Measurements from ENCODE around the gene NFATC1. TPM values are rescaled to one million over a fixed set of nuclear protein-coding genes. Genes with fewer than 3 reads are reported as not detected.
A peak's percentile ranks its signal among the peaks of the same experiment; 100 is the strongest.

Gene NFATC1
- total and polyA plus RNA-seq, 3 experiments from 2014 or later: 36.7 to 46.7 (median 45.9) TPM

DNA sequence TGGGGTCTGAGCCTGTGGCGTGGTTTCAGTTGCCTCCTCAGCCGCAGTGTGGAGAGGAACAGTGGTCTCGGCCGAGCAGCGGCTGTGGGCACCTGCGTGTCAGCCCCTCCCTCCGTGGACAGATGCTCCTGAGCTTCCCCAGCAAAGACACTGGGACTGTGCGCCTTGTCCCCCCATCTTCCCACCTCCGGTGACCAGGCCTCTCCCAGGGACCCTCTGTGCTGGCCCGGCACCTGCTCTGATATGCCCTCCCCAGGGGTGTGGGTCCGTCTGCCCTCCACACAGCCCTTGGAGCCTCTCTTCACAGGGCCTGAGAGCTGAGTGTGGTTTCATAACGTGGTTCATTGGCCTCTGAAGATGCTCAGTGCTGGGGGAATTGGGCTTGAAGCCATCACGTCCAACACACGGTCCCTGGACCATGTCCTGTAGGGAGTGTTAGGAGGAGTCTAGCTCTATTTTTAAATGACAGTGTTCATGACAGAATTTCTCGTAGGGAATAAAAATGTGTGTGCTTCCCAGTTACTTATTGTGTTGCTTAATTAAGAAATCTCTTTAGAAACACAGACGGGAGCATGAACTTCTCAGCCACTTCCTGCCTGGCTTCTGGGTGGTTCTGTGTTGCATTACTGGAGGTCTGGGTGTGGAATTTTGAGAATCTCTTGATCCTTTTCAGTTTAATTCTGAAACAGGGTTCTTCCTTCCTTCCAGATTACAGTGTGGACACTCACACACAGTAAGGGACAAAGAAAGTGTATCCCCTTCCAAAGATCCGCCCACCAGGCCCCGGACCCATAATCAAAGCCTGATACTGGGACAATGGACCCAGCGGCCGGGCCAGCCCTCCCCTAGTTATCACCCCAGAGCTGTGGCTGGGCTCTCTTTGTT is 110.7 kb downstream of the NFATC1 start:
- Mint-ChIP-seq H3K27me3 (peaks cover 0 to 2% of the 10 kb centered on the region in 2 donors), H3K4me3 (peak overlapping the region in 3 of 7 donors; percentile 24 to 53 (median 27)), H3K27ac (peak overlapping the region; percentile 36 to 93 (median 80)), H3K4me1 (peaks cover 32 to 60% (median 46%) of the 10 kb centered on the region in 3 donors), H3K9me3 (no peaks in the 10 kb centered on the region), H3K36me3 (peaks cover 5 to 28% (median 6%) of the 10 kb centered on the region in 3 donors)
- CTCF ChIA-PET: interaction anchor here (1.0 kb wide), 1 partner anchor 13 kb away, joined by 3 read pairs; no protein-coding TSS in a partner anchor
- Histone ChIP-seq H3K27me3 (ENCODE audit: insufficient read depth, low read length, poor library complexity, severe bottlenecking) (no peaks in the 10 kb centered on the region), H3K36me3 (ENCODE audit: insufficient read depth, low read length) (no peaks in the 10 kb centered on the region), H3K9me3 (ENCODE audit: low read length) (no peaks in the 10 kb centered on the region), H3K4me1 (ENCODE audit: insufficient read depth, low read length) (peaks cover 40% of the 10 kb centered on the region), H3K4me3 (ENCODE audit: low read length) (no peak overlapping the region), H3K27ac (ENCODE audit: low read depth, low read length) (no peak overlapping the region)
- peak in 2 of 5 donors; percentile 41 to 45 for DNase-seq
- POLR2A ChIA-PET: interaction anchor here (1.0 to 1.4 kb wide), 2 partner anchors 100 to 105 kb away, joined by 3 to 4 read pairs; no protein-coding TSS in a partner anchor

DNA sequence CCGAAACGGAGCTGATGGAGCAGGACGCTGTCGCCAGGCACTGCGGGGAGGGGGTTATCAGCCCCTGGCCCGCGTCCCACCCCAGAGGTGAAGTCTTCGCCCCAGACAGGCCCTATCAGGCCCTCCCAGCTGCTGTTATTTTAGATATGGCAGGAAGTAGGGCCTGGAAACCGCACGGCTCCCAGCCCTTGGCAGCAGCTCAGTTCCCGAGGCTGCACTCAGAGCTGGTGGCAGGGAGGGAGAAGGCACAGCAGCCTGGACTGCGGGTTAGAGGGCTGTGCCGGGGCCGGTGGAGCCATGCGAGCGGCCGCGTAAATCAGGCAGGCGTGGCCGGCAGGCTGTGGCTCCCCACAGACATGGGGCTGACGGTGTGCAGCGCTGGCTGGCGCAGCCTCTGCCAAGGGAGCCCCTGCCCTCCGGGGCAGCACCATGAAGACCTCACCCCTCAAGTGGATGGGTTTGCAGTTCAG is 111.4 kb downstream of the NFATC1 start:
- peak overlapping the region; percentile 43 for H3K4me3 ChIP-seq (ENCODE audit: low read length)
- H3K4me1 Mint-ChIP-seq: peaks cover 31 to 59% (median 45%) of the 10 kb centered on the region in 3 donors
- H3K27me3 ChIP-seq (ENCODE audit: insufficient read depth, low read length, poor library complexity, severe bottlenecking): no peaks in the 10 kb centered on the region
- ChIA-PET CTCF (interaction anchor here (1.0 to 1.2 kb wide), 3 partner anchors 10 to 16 kb away, joined by 3 to 4 read pairs (median 4); no protein-coding TSS in a partner anchor), POLR2A (interaction anchor here (1.0 to 1.4 kb wide), 2 partner anchors 101 to 106 kb away, joined by 3 to 4 read pairs; no protein-coding TSS in a partner anchor)
- peaks cover 40% of the 10 kb centered on the region for H3K4me1 ChIP-seq (ENCODE audit: insufficient read depth, low read length)
- no peak overlapping the region for H3K27ac ChIP-seq (ENCODE audit: low read depth, low read length)
- peak overlapping the region in 1 of 7 donors; percentile 53 for H3K4me3 Mint-ChIP-seq
- no peaks in the 10 kb centered on the region for H3K9me3 ChIP-seq (ENCODE audit: low read length)
- no peaks in the 10 kb centered on the region for H3K36me3 ChIP-seq (ENCODE audit: insufficient read depth, low read length)
- H3K36me3 Mint-ChIP-seq: peaks cover 5 to 33% (median 6%) of the 10 kb centered on the region in 3 donors
- H3K27me3 Mint-ChIP-seq: peaks cover 0 to 2% of the 10 kb centered on the region in 2 donors
- no peaks in the 10 kb centered on the region for H3K9me3 Mint-ChIP-seq
- peak overlapping the region in 6 of 8 donors; percentile 36 to 91 (median 64) for H3K27ac Mint-ChIP-seq
- DNase-seq: peak in 2 of 5 donors; percentile 43 to 50

DNA sequence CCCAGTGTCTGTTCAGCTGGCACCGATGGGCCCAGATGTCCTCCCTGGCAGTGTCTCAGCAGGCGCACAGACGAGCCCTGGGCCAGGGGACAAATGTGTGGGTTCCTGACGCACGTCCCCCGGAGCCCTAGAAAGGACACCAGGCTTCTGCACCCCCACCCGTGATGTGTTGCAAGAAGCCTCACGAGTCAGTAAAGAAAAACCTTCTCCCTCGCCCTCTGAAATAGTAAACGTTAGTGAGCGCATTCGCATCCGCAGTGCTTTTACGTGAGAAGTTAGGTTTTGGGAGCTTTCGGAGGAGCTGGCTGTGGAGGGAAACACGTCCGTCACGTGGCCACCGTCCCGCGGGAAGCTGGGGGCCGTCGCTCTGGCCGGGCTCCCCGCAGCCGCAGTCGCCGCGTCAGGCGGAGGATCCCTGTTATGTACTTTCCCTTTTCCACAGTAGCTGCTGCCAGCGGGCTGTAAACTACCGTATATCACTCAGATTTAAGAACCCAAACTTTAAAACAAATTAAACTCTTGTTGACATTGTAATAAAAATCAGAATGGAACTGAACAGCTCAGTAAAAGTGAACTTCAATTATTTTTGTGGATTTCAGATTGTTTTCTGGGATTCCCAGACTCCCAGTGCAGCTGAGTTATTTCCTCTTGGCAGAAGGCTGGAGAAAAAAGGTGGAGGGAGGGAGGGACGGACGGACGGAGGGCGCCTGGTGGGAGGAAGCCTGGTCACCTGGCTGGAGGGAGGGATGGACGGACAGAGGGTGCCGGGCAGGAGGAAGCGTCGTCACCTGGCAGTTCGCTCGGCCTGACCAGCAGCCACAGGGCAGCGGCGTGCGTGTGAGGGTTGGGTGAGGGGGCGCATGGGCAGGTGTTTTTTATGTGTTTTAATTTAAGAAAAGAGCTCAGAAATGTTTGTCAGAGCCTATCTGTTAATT is 112.1 kb downstream of the NFATC1 start:
- Mint-ChIP-seq H3K36me3 (peaks cover 5 to 39% (median 6%) of the 10 kb centered on the region in 3 donors), H3K27ac (peak overlapping the region in 3 of 8 donors; percentile 15 to 61 (median 36)), H3K4me3 (peak overlapping the region in 2 of 7 donors; percentile 41 to 65), H3K4me1 (peaks cover 28 to 52% (median 38%) of the 10 kb centered on the region in 3 donors), H3K27me3 (peaks cover 0 to 2% of the 10 kb centered on the region in 2 donors), H3K9me3 (no peaks in the 10 kb centered on the region)
- H3K27me3 ChIP-seq (ENCODE audit: insufficient read depth, low read length, poor library complexity, severe bottlenecking): no peaks in the 10 kb centered on the region
- H3K4me1 ChIP-seq (ENCODE audit: insufficient read depth, low read length): peaks cover 40% of the 10 kb centered on the region
- no peaks in the 10 kb centered on the region for H3K9me3 ChIP-seq (ENCODE audit: low read length)
- POLR2A ChIA-PET: interaction anchor here (0.9 to 1.4 kb wide), 3 partner anchors 15 to 106 kb away, joined by 3 to 4 read pairs (median 3); no protein-coding TSS in a partner anchor
- no peak overlapping the region for H3K27ac ChIP-seq (ENCODE audit: low read depth, low read length)
- no peaks in the 10 kb centered on the region for H3K36me3 ChIP-seq (ENCODE audit: insufficient read depth, low read length)
- peak overlapping the region; percentile 43 for H3K4me3 ChIP-seq (ENCODE audit: low read length)
- peak in 3 of 5 donors; percentile 10 to 54 (median 24) for DNase-seq
- CTCF ChIA-PET: interaction anchor here (0.6 to 1.2 kb wide), 3 partner anchors 8 to 16 kb away, joined by 3 to 4 read pairs (median 4); no protein-coding TSS in a partner anchor

DNA sequence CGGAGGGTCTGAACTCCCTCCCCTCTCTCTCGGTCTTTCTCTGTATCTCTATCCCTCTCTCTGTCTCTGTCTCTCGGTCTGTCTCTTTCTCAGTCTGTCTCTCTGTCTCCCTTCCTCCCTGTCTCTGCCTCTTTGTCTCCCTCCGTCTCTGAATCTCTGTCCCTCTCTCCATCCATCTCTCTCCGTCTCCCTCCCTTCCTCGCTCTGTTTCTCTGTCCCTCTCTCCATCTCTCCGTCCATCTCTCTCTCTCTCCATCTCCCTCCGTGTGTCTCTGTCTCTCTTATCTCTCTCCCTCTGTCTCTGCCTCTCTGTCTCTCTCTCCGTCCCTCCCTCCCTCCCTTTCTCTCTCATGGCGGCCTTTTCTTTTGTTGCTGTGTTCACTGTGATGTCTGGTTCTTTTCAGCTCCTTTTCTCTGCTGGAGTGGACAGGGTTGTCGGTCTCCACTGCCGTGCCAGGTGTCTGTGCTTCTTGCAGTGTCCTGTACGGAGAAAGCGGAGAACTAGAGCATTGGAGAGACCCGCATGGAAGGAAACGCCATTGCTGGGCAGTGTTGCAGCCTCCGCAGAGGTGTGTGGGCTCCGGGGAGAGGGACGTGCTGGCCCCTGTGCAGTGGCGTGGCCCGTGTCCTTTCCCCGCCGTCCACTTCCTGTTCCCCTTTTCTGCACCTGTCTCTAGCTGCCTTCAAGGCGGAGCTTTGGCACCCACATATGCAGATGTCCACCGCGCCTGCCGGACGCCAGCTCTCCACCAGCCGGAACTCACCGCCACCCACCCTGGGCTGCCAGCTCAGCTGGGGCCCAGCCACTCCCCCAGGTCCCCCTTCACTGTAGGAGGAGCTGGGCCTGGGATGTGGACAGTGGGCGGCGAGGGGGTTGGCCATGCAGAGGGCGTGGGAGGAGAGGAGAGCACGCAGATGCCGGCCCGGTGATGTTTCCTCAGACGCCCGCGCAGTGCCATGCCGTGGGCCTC is 113.1 kb downstream of the NFATC1 start:
- no peak overlapping the region for H3K4me3 ChIP-seq (ENCODE audit: low read length)
- H3K27ac ChIP-seq (ENCODE audit: low read depth, low read length): no peak overlapping the region
- Mint-ChIP-seq H3K4me1 (peaks cover 24 to 41% (median 33%) of the 10 kb centered on the region in 3 donors), H3K27me3 (peaks cover 0 to 1% of the 10 kb centered on the region in 2 donors), H3K27ac (peak overlapping the region in 6 of 8 donors; percentile 7 to 81 (median 31)), H3K4me3 (no peak overlapping the region), H3K36me3 (peaks cover 5 to 45% (median 6%) of the 10 kb centered on the region in 3 donors), H3K9me3 (no peaks in the 10 kb centered on the region)
- no peaks in the 10 kb centered on the region for H3K36me3 ChIP-seq (ENCODE audit: insufficient read depth, low read length)
- no peaks in the 10 kb centered on the region for H3K9me3 ChIP-seq (ENCODE audit: low read length)
- POLR2A ChIA-PET: no interaction called here
- H3K4me1 ChIP-seq (ENCODE audit: insufficient read depth, low read length): peaks cover 39% of the 10 kb centered on the region
- CTCF ChIA-PET: interaction anchor here (0.6 to 1.2 kb wide), 2 partner anchors 9 to 15 kb away, joined by 3 to 4 read pairs; no protein-coding TSS in a partner anchor
- DNase-seq: peak in 1 of 5 donors; percentile 22
- H3K27me3 ChIP-seq (ENCODE audit: insufficient read depth, low read length, poor library complexity, severe bottlenecking): no peaks in the 10 kb centered on the region

DNA sequence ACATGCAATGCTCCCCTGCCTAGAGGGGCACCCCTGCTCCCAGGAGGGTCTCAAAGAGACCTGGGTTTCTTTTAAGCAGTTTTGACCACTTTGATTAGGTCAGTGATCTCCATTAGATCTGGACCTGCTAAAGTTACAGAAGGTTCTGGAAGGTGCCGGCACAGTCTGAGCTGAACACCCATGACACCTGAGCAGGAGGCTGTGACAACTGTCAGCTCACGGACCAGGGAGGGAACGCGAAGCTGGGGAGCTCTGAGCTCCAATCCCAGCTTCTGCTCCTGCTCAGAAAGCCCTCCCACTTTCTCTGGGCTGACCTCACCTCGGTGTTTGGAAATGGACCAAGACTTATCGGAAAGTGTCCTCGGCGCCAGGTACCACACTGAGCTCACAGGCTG is 113.8 kb downstream of the NFATC1 start:
- CTCF ChIA-PET: no interaction called here

DNA sequence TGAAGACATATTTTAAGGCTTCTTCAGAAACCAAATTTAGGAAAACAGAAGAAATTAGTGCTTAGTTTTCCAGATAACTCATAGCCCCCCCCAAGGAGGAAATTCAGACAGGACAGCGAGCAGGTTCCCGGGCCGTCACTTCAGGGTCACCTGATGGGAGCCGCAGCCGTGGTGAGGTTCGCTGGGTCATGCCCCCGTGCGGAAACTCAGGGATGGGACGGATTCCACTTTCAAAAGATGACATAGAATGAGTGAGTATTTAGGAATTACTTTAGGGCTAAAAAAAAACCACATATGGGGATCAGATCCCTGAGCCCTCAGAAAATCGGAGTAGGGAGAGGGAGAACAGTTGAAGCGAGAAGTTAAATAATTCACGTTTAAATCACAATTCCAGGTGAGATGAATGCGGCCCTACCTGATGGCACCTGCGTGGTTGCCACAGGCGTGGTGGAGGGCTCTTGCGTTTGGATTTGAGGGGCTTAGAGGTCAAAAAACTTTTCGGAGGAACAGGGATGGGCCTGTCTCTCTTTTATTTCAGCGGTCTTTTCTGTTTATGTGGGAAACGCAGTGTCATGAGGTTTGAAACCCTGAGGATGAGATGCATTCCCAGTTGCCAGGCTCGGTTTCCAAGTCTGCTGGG is 114.4 kb downstream of the NFATC1 start:
- Mint-ChIP-seq H3K4me3 (no peak overlapping the region), H3K27me3 (peaks cover 0 to 1% of the 10 kb centered on the region in 2 donors), H3K4me1 (peaks cover 17 to 35% (median 24%) of the 10 kb centered on the region in 3 donors), H3K27ac (peak overlapping the region in 3 of 8 donors; percentile 2 to 51 (median 36)), H3K9me3 (no peaks in the 10 kb centered on the region), H3K36me3 (peaks cover 5 to 47% (median 6%) of the 10 kb centered on the region in 3 donors)
- ChIA-PET POLR2A (no interaction called here), CTCF (no interaction called here)
- no peak overlapping the region for H3K27ac ChIP-seq (ENCODE audit: low read depth, low read length)
- H3K4me1 ChIP-seq (ENCODE audit: insufficient read depth, low read length): peaks cover 32% of the 10 kb centered on the region
- H3K4me3 ChIP-seq (ENCODE audit: low read length): no peak overlapping the region
- DNase-seq: peak in 1 of 5 donors; percentile 28
- H3K36me3 ChIP-seq (ENCODE audit: insufficient read depth, low read length): no peaks in the 10 kb centered on the region
- no peaks in the 10 kb centered on the region for H3K27me3 ChIP-seq (ENCODE audit: insufficient read depth, low read length, poor library complexity, severe bottlenecking)
- H3K9me3 ChIP-seq (ENCODE audit: low read length): no peaks in the 10 kb centered on the region

More for the DNA sequence above, 113.8 kb downstream of the NFATC1 start:
- peak in 1 of 5 donors; percentile 28 for DNase-seq
- Mint-ChIP-seq H3K36me3 (peaks cover 5 to 46% (median 6%) of the 10 kb centered on the region in 3 donors), H3K9me3 (no peaks in the 10 kb centered on the region), H3K4me1 (peaks cover 17 to 35% (median 26%) of the 10 kb centered on the region in 3 donors), H3K27me3 (peaks cover 0 to 1% of the 10 kb centered on the region in 2 donors), H3K4me3 (peak overlapping the region in 1 of 7 donors; percentile 54), H3K27ac (peak overlapping the region in 2 of 8 donors; percentile 19 to 51)
- Histone ChIP-seq H3K27me3 (ENCODE audit: insufficient read depth, low read length, poor library complexity, severe bottlenecking) (no peaks in the 10 kb centered on the region), H3K9me3 (ENCODE audit: low read length) (no peaks in the 10 kb centered on the region), H3K4me3 (ENCODE audit: low read length) (no peak overlapping the region), H3K36me3 (ENCODE audit: insufficient read depth, low read length) (no peaks in the 10 kb centered on the region), H3K4me1 (ENCODE audit: insufficient read depth, low read length) (peaks cover 33% of the 10 kb centered on the region), H3K27ac (ENCODE audit: low read depth, low read length) (no peak overlapping the region)
- POLR2A ChIA-PET: no interaction called here

Measured in CD8-positive, alpha-beta memory T cell (primary cell).